GM19397 (cell line): Measurements from ENCODE around the gene UPK1B.

Source experiments
- ATAC-seq: cut with Tn5 transposase; IDR thresholded peaks from one replicate; pipeline ENCODE4 v1.9.1; 2021; ENCODE audit warnings: mild to moderate bottlenecking, moderate library complexity; ENCODE audit not compliant: unreplicated experiment

Gene UPK1B

GRCh38 chr3:119175872-119176756 lies 2.7 kb downstream of the UPK1B start:
- no peak for ATAC-seq

- no peak for ATAC-seq
Observed at GRCh38 chr3:119176778-119177177, 3.4 kb downstream of the UPK1B start.

- no peak for ATAC-seq
Observed at GRCh38 chr3:119177321-119177720, 3.9 kb downstream of the UPK1B start.

- no peak for ATAC-seq
Observed at GRCh38 chr3:119181765-119182164, 8.4 kb downstream of the UPK1B start.

GRCh38 chr3:119184111-119184510 lies 10.7 kb downstream of the UPK1B start:
- no peak for ATAC-seq

GRCh38 chr3:119184796-119185570 lies 11.6 kb downstream of the UPK1B start:
- ATAC-seq: no peak

- ATAC-seq: no peak
Observed at GRCh38 chr3:119187266-119187665, 13.9 kb downstream of the UPK1B start.

GRCh38 chr3:119191800-119192199 lies 18.4 kb downstream of the UPK1B start:
- ATAC-seq: no peak

GRCh38 chr3:119194237-119195150 lies 21.1 kb downstream of the UPK1B start:
- ATAC-seq: no peak

GRCh38 chr3:119195151-119195476 lies 21.7 kb downstream of the UPK1B start:
- no peak for ATAC-seq

- no peak for ATAC-seq
Observed at GRCh38 chr3:119195911-119196310, 22.5 kb downstream of the UPK1B start.

GRCh38 chr3:119205209-119205608 lies 31.8 kb downstream of the UPK1B start:
- no peak for ATAC-seq

- ATAC-seq: no peak
Observed at GRCh38 chr3:119205685-119206084, 32.3 kb downstream of the UPK1B start.

GRCh38 chr3:119206611-119207511 lies 33.5 kb downstream of the UPK1B start:
- no peak for ATAC-seq

- no peak for ATAC-seq
Observed at GRCh38 chr3:119207512-119207875, 34.1 kb downstream of the UPK1B start.

GRCh38 chr3:119211193-119211592 lies 37.8 kb downstream of the UPK1B start:
- ATAC-seq: no peak

GRCh38 chr3:119211803-119212202 lies 38.4 kb downstream of the UPK1B start:
- no peak for ATAC-seq

GRCh38 chr3:119219069-119219468 lies 45.7 kb downstream of the UPK1B start:
- no peak for ATAC-seq

- no peak for ATAC-seq
Observed at GRCh38 chr3:119220198-119220597, 46.8 kb downstream of the UPK1B start.

GRCh38 chr3:119220970-119221667 lies 47.7 kb downstream of the UPK1B start:
- ATAC-seq: no peak
